ENCODE results near the gene ERC2.

ERC2 gene

DNA sequence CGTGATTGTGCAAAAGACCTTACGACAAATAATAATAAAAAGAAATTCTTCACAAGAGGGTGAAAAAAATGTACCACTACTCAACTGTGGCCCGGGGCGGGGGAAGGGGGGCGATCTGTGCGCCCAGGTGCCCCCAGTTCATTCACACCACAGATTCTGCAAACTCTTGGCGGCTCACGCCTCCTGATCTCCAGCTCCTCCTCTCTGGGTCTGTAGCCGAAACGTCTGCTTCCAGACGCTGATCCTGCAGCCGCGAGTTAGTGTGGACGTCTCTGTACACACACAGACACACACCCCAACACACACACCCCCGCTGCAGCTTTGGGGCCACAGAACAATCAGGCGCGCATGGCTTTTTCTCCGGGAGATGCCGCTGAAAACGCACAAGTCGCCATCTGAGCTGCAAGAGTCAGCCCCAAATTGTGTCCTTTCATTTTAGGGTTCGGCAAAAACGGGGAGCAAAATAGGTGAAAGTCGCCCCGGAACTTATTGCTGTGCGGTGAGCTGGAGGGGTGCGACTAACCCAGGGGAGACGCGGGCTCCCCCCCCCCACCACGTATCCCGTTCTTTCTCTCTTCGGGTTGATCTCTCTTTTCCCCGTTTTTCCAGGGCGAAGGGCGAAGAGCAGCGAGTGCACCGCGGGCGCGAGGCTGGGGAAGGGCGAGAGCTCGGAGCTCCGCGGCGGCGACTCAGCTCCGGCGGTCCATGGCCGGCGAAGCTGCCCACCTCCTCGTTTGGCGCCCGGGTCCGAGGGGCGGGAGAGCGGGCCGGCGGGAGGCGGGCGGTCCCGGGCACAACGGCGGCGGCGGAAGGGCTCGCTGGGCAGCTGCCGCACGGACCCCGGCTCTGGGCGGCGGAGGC is 980.7 kb downstream of the ERC2 start:
- Histone ChIP-seq H3K9me3 (ENCODE audit: control insufficient read depth, low read length) (no peaks in the 10 kb centered on the region), H3K4me1 (ENCODE audit: control insufficient read depth, insufficient read depth, low read length, poor library complexity, severe bottlenecking) (peaks cover 26% of the 10 kb centered on the region), H3K27ac (ENCODE audit: low read depth, low read length, severe bottlenecking) (peak overlapping the region; percentile 67), H3K4me3 (ENCODE audit: extremely low read depth, insufficient read depth, low read length, poor library complexity, severe bottlenecking) (peak overlapping the region; percentile 82), H3K36me3 (ENCODE audit: control insufficient read depth, insufficient read depth, low read length) (no peaks in the 10 kb centered on the region)
- 0% methylated on average over 54 to 61 of the region's 71 CpGs for WGBS, 2 experiments (ENCODE audit: insufficient coverage in 2 of 2)

GRCh38 chr3:55486857-55487380 is 981.3 kb downstream of the ERC2 start, which contains the start of gene WNT5A:
Gene WNT5A, minus strand, starts transcription at chr3:55487306. Its CDS starts 321 bp downstream, at chr3:55486985.
- H3K4me3 ChIP-seq (ENCODE audit: extremely low read depth, insufficient read depth, low read length, poor library complexity, severe bottlenecking), result peak within 1 kb of the TSS; percentile 82
- H3K36me3 ChIP-seq (ENCODE audit: control insufficient read depth, insufficient read depth, low read length), result no peaks in the 10 kb centered on the region
- peaks cover 30% of the 10 kb centered on the region for H3K4me1 ChIP-seq (ENCODE audit: control insufficient read depth, insufficient read depth, low read length, poor library complexity, severe bottlenecking)
- H3K9me3 ChIP-seq (ENCODE audit: control insufficient read depth, low read length), result no peaks in the 10 kb centered on the region
- peak within 1 kb of the TSS; percentile 67 for H3K27ac ChIP-seq (ENCODE audit: low read depth, low read length, severe bottlenecking)
- WGBS, 2 experiments (ENCODE audit: insufficient coverage in 2 of 2), result 0 to 1% methylated on average over 36 to 49 of the region's 52 CpGs

GRCh38 chr3:55486101-55486856 is 982.0 kb downstream of the ERC2 start:
- H3K4me3 ChIP-seq (ENCODE audit: extremely low read depth, insufficient read depth, low read length, poor library complexity, severe bottlenecking), result peak overlapping the region; percentile 82
- peaks cover 37% of the 10 kb centered on the region for H3K4me1 ChIP-seq (ENCODE audit: control insufficient read depth, insufficient read depth, low read length, poor library complexity, severe bottlenecking)
- 0 to 1% methylated on average over 21 to 29 of the region's 49 CpGs for WGBS, 2 experiments (ENCODE audit: insufficient coverage in 2 of 2)
- H3K36me3 ChIP-seq (ENCODE audit: control insufficient read depth, insufficient read depth, low read length), result no peaks in the 10 kb centered on the region
- H3K9me3 ChIP-seq (ENCODE audit: control insufficient read depth, low read length), result no peaks in the 10 kb centered on the region
- peak overlapping the region; percentile 67 for H3K27ac ChIP-seq (ENCODE audit: low read depth, low read length, severe bottlenecking)

DNA sequence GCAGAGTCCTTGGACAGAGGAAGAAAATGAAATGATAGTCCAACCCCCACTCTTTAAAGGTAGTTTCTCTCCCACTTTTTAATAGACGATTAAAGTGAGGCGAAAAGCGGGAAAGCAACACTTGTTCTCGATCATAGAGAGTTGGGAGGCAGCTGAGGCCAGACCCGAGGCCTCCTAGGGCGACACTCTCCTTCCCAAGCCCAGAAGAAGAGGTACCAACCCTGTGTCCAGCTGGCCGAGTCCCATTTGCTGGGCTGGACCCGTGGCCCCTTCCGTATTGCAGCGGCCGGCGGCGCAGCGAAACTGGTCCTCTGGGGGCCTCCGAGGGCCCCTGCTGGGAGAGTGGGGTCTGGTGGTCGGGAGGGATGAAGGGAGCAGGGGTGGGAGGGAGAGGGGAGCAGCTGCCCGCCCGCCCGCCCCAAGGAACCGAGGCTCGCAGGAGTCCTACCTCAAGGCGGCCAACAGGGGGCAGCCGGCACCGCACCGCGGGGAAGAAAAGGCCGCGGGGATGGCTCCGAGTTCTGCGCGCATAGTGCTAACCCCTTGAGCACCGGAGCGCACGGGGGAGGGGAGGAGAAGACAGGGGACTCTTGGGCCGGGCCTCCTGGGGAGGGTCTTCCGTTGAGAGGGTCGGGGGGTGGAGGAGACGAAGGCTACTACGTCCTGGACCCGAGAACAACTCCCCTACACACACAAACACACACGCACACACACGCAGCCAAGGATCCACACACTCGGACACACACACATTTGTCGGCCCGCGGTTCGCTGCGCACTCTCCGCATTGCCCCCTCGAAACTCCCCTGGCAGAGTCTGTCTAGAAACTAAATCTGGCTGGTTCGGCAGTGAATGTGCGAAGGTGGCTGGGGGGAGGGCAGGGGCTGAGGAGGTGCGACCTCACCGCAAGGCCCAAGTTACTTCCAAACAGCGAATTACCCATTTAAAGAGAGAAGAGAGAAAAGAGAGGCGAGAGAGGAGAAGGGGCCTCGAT is 983.2 kb downstream of the ERC2 start:
- H3K4me3 ChIP-seq (ENCODE audit: extremely low read depth, insufficient read depth, low read length, poor library complexity, severe bottlenecking), result peak overlapping the region; percentile 82
- no peaks in the 10 kb centered on the region for H3K9me3 ChIP-seq (ENCODE audit: control insufficient read depth, low read length)
- H3K4me1 ChIP-seq (ENCODE audit: control insufficient read depth, insufficient read depth, low read length, poor library complexity, severe bottlenecking), result peaks cover 32% of the 10 kb centered on the region
- peak overlapping the region; percentile 67 for H3K27ac ChIP-seq (ENCODE audit: low read depth, low read length, severe bottlenecking)
- 5 to 11% methylated on average over 28 to 36 of the region's 57 CpGs for WGBS, 2 experiments (ENCODE audit: insufficient coverage in 2 of 2)
- no peaks in the 10 kb centered on the region for H3K36me3 ChIP-seq (ENCODE audit: control insufficient read depth, insufficient read depth, low read length)

DNA sequence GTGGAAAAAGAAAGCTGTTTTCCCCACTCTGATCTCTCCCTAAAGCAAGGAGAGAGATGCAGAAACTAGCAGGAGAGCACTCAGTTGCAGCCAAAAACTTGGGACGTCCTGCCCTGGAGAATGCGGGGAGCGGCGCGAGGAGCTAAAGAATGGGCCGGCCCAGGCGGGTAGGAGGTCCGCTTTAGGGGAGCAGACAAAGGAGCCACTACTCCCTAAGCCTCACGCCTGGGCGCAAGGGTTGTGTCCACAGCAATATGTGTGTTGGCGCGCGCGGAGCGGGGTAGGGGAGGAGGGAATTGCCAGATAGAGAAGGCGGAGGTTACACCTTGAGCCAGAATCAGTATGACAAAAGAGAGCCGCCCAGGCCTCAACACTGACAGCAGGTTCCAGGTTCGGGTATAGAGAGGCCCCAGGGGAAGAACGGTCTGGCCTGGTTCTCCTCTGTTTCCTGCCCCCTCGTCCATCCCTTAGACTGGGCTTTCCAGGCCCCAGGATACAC is 984.0 kb downstream of the ERC2 start:
- H3K4me3 ChIP-seq (ENCODE audit: extremely low read depth, insufficient read depth, low read length, poor library complexity, severe bottlenecking), result peak overlapping the region; percentile 36
- WGBS, 2 experiments (ENCODE audit: insufficient coverage in 2 of 2), result 60 to 85% methylated on average over 10 to 19 of the region's 20 CpGs

DNA sequence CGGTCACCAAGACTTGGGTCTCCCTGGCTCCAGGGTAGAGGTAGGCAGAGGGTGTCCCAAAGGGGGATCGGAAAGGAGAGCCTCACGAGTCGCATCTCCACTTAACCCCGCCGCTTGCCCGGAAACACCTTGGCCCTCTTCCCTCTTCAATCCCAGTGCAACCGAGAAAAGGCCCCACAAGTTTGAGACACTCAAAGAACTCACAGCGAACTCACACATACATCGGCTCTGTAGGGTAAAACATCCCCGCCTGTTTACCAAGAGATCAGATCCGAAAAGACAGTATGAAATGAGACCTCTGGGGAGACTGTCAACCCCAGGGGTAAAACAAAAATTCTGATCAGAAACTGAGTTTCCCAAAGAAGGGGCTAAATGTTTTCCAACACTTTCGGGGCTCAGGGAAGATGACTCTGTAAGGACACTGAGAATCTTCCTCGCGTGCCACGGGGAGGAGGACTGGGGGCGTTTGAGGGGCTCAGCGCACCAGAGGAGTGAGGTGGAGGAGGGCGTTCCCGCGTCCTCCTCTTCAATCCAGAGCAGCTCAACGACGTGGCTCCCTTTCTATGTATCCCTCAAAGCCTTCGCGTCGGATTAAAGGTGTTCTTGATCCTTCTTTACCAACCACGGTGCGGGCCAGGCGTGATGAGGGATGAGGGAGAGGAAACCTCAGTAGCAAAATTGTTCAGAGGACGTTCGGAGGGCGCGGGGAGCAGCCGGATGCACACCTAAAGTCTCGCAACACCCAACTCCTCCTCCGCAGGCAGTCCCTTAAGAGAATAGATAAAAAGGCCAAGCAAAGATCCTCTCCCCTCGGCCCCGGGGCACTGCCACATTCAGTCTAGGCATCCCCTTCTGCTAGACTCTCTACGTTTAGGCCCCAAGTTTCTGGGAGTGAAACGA is 984.8 kb downstream of the ERC2 start:
- peaks cover 12% of the 10 kb centered on the region for H3K36me3 ChIP-seq (ENCODE audit: control insufficient read depth, insufficient read depth, low read length)
- 81 to 83% methylated on average over 28 to 29 of the region's 40 CpGs for WGBS, 2 experiments (ENCODE audit: insufficient coverage in 2 of 2)
- no peak overlapping the region for H3K27ac ChIP-seq (ENCODE audit: low read depth, low read length, severe bottlenecking)
- peaks cover 18% of the 10 kb centered on the region for H3K4me1 ChIP-seq (ENCODE audit: control insufficient read depth, insufficient read depth, low read length, poor library complexity, severe bottlenecking)
- no peaks in the 10 kb centered on the region for H3K9me3 ChIP-seq (ENCODE audit: control insufficient read depth, low read length)
- H3K4me3 ChIP-seq (ENCODE audit: extremely low read depth, insufficient read depth, low read length, poor library complexity, severe bottlenecking), result peak overlapping the region; percentile 36

More for the DNA sequence above, 984.0 kb downstream of the ERC2 start:
- Histone ChIP-seq H3K4me1 (ENCODE audit: control insufficient read depth, insufficient read depth, low read length, poor library complexity, severe bottlenecking) (peaks cover 23% of the 10 kb centered on the region), H3K36me3 (ENCODE audit: control insufficient read depth, insufficient read depth, low read length) (peaks cover 8% of the 10 kb centered on the region), H3K27ac (ENCODE audit: low read depth, low read length, severe bottlenecking) (no peak overlapping the region), H3K9me3 (ENCODE audit: control insufficient read depth, low read length) (no peaks in the 10 kb centered on the region)

GRCh38 chr3:55482496-55483195 is 985.6 kb downstream of the ERC2 start:
- no peak overlapping the region for H3K27ac ChIP-seq (ENCODE audit: low read depth, low read length, severe bottlenecking)
- no peaks in the 10 kb centered on the region for H3K9me3 ChIP-seq (ENCODE audit: control insufficient read depth, low read length)
- H3K4me3 ChIP-seq (ENCODE audit: extremely low read depth, insufficient read depth, low read length, poor library complexity, severe bottlenecking), result peak overlapping the region; percentile 28
- peaks cover 16% of the 10 kb centered on the region for H3K36me3 ChIP-seq (ENCODE audit: control insufficient read depth, insufficient read depth, low read length)
- H3K4me1 ChIP-seq (ENCODE audit: control insufficient read depth, insufficient read depth, low read length, poor library complexity, severe bottlenecking), result peaks cover 18% of the 10 kb centered on the region
- 46 to 59% methylated on average over 18 to 27 of the region's 38 CpGs for WGBS, 2 experiments (ENCODE audit: insufficient coverage in 2 of 2)

GRCh38 chr3:55481744-55482495 is 986.3 kb downstream of the ERC2 start:
- H3K36me3 ChIP-seq (ENCODE audit: control insufficient read depth, insufficient read depth, low read length), result peaks cover 23% of the 10 kb centered on the region
- WGBS, 2 experiments (ENCODE audit: insufficient coverage in 2 of 2), result 7 to 16% methylated on average over 16 to 17 of the region's 37 CpGs
- H3K27ac ChIP-seq (ENCODE audit: low read depth, low read length, severe bottlenecking), result no peak overlapping the region
- peak overlapping the region; percentile 28 for H3K4me3 ChIP-seq (ENCODE audit: extremely low read depth, insufficient read depth, low read length, poor library complexity, severe bottlenecking)
- H3K4me1 ChIP-seq (ENCODE audit: control insufficient read depth, insufficient read depth, low read length, poor library complexity, severe bottlenecking), result peaks cover 18% of the 10 kb centered on the region
- H3K9me3 ChIP-seq (ENCODE audit: control insufficient read depth, low read length), result no peaks in the 10 kb centered on the region
